DMS53 treated with DMSO at 0.1 percent for 48 hours (cell line): ENCODE measurements around the gene FAM3C.

Experiments used
- DNase-seq: peaks from one replicate; lab custom pipeline; 2025; ENCODE audit not compliant: unreplicated experiment; lab: John Stamatoyannopoulos, UW

The FAM3C gene

GRCh38 chr7:121301446-121302213, 94.5 kb downstream of the FAM3C start:
- no peak for DNase-seq

DNA sequence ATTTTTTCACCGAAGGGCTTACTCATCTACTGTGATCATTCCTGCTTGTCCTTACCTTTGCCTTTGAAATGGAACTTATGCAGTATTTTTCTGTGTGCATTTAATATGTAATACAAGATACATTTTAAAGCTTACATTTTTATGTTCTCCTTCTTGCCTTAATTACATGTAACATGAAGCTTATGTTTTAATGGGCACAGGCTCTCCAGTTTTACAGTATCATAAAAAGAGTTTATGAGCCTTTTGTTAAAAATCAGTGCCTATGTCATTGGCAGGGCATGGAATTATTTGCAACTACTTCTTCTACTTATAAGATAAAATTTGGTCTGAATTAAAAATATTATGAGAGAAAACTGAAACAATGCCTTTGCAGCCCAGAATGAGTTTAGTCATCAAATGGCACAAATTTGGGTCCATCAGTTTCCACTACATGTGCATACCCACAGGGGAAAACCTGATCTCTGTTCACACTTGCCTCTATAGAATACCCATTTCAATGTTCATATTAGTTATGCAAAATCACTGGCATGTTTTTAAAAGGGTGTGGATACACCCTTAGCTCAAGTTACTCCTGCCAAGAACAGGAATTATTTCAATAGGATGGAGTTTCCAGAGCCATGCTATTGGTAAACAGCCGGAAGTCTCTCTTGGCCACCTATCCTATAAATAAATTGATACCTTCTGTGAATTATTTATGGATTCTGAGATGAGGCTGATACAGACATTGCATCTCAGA, 95.3 kb downstream of the FAM3C start:
- DNase-seq, result no peak
